ENCODE data around the gene ERI3.

The ERI3 gene

GRCh38 chr1:44288883-44289282 is 66.2 kb downstream of the ERI3 start:
- DNase-seq (no peak), ATAC-seq (no peak)
- H3K9me3 Mint-ChIP-seq = no peaks in the 10 kb centered on the region
- H3K4me1 Mint-ChIP-seq = no peaks in the 10 kb centered on the region
- H3K27ac Mint-ChIP-seq = no peak overlapping the region
- H3K4me3 Mint-ChIP-seq = no peak overlapping the region
- no peaks in the 10 kb centered on the region for H3K27me3 Mint-ChIP-seq

- ATAC-seq = no peak
- Mint-ChIP-seq H3K9me3 (no peaks in the 10 kb centered on the region), H3K27me3 (no peaks in the 10 kb centered on the region), H3K27ac (peak overlapping the region in 1 of 2 donors; percentile 33), H3K4me3 (no peak overlapping the region), H3K4me1 (no peaks in the 10 kb centered on the region)
- DNase-seq = no peak
These were observed 70.9 kb downstream of the ERI3 start for GRCh38 chr1:44284184-44284583.

GRCh38 chr1:44283524-44284173 is 71.4 kb downstream of the ERI3 start:
- DNase-seq = no peak
- Mint-ChIP-seq H3K27ac (peak overlapping the region in 1 of 2 donors; percentile 41), H3K27me3 (no peaks in the 10 kb centered on the region), H3K9me3 (no peaks in the 10 kb centered on the region), H3K4me3 (no peak overlapping the region), H3K4me1 (no peaks in the 10 kb centered on the region)
- ATAC-seq = no peak

- Mint-ChIP-seq H3K4me1 (no peaks in the 10 kb centered on the region), H3K27me3 (no peaks in the 10 kb centered on the region), H3K27ac (no peak overlapping the region), H3K4me3 (no peak overlapping the region), H3K9me3 (no peaks in the 10 kb centered on the region)
- ATAC-seq = no peak
- no peak for DNase-seq
These were observed 72.2 kb downstream of the ERI3 start for GRCh38 chr1:44282704-44283426.

GRCh38 chr1:44281962-44282703 is 72.9 kb downstream of the ERI3 start:
- ATAC-seq = no peak
- Mint-ChIP-seq H3K4me1 (no peaks in the 10 kb centered on the region), H3K27me3 (no peaks in the 10 kb centered on the region), H3K27ac (peak overlapping the region in 1 of 2 donors; percentile 54), H3K9me3 (no peaks in the 10 kb centered on the region), H3K4me3 (no peak overlapping the region)
- DNase-seq = no peak

- H3K9me3 Mint-ChIP-seq = no peaks in the 10 kb centered on the region
- no peak overlapping the region for H3K27ac Mint-ChIP-seq
- ATAC-seq (no peak), DNase-seq (no peak)
- no peak overlapping the region for H3K4me3 Mint-ChIP-seq
- peaks cover 10% of the 10 kb centered on the region for H3K4me1 Mint-ChIP-seq
- no peaks in the 10 kb centered on the region for H3K27me3 Mint-ChIP-seq
These were observed 78.2 kb downstream of the ERI3 start for GRCh38 chr1:44276901-44277300.

GRCh38 chr1:44275991-44276405 is 79.1 kb downstream of the ERI3 start:
- H3K27ac Mint-ChIP-seq = no peak overlapping the region
- no peak overlapping the region for H3K4me3 Mint-ChIP-seq
- ATAC-seq (no peak), DNase-seq (no peak)
- peaks cover 10% of the 10 kb centered on the region for H3K4me1 Mint-ChIP-seq
- H3K9me3 Mint-ChIP-seq = no peaks in the 10 kb centered on the region
- H3K27me3 Mint-ChIP-seq = no peaks in the 10 kb centered on the region

GRCh38 chr1:44275296-44275962 is 79.6 kb downstream of the ERI3 start:
- Mint-ChIP-seq H3K4me1 (peaks cover 10% of the 10 kb centered on the region), H3K4me3 (no peak overlapping the region), H3K27me3 (no peaks in the 10 kb centered on the region), H3K9me3 (no peaks in the 10 kb centered on the region), H3K27ac (no peak overlapping the region)
- no peak for ATAC-seq
- no peak for DNase-seq

GRCh38 chr1:44273560-44274350 is 81.3 kb downstream of the ERI3 start:
- Mint-ChIP-seq H3K9me3 (no peaks in the 10 kb centered on the region), H3K4me3 (no peak overlapping the region)

GRCh38 chr1:44272992-44273391 is 82.1 kb downstream of the ERI3 start:
- ATAC-seq (no peak), DNase-seq (no peak)
- H3K27me3 Mint-ChIP-seq = no peaks in the 10 kb centered on the region
- H3K4me1 Mint-ChIP-seq = peaks cover 19% of the 10 kb centered on the region
- H3K4me3 Mint-ChIP-seq = no peak overlapping the region
- H3K9me3 Mint-ChIP-seq = no peaks in the 10 kb centered on the region
- H3K27ac Mint-ChIP-seq = no peak overlapping the region

More at GRCh38 chr1:44273560-44274350, 81.3 kb downstream of the ERI3 start:
- DNase-seq (no peak), ATAC-seq (no peak)
- peaks cover 18% of the 10 kb centered on the region for H3K4me1 Mint-ChIP-seq
- H3K27ac Mint-ChIP-seq = no peak overlapping the region
- H3K27me3 Mint-ChIP-seq = no peaks in the 10 kb centered on the region

- Mint-ChIP-seq H3K4me1 (peaks cover 19% of the 10 kb centered on the region), H3K27me3 (no peaks in the 10 kb centered on the region), H3K27ac (no peak overlapping the region), H3K4me3 (no peak overlapping the region), H3K9me3 (no peaks in the 10 kb centered on the region)
- ATAC-seq = no peak
- no peak for DNase-seq
These were observed 83.4 kb downstream of the ERI3 start for GRCh38 chr1:44271646-44272045.

- H3K4me3 Mint-ChIP-seq = no peak overlapping the region
- DNase-seq (no peak), ATAC-seq (no peak)
- no peaks in the 10 kb centered on the region for H3K27me3 Mint-ChIP-seq
- peaks cover 20% of the 10 kb centered on the region for H3K4me1 Mint-ChIP-seq
- H3K9me3 Mint-ChIP-seq = no peaks in the 10 kb centered on the region
- H3K27ac Mint-ChIP-seq = no peak overlapping the region
These were observed 84.1 kb downstream of the ERI3 start for GRCh38 chr1:44270686-44271628.

- no peaks in the 10 kb centered on the region for H3K9me3 Mint-ChIP-seq
- peaks cover 33% of the 10 kb centered on the region for H3K4me1 Mint-ChIP-seq
- no peak overlapping the region for H3K27ac Mint-ChIP-seq
- DNase-seq (no peak), ATAC-seq (no peak)
- H3K4me3 Mint-ChIP-seq = no peak overlapping the region
- no peaks in the 10 kb centered on the region for H3K27me3 Mint-ChIP-seq
These were observed 87.0 kb downstream of the ERI3 start for GRCh38 chr1:44268054-44268453.

- no peaks in the 10 kb centered on the region for H3K9me3 Mint-ChIP-seq
- peaks cover 39% of the 10 kb centered on the region for H3K4me1 Mint-ChIP-seq
- H3K27ac Mint-ChIP-seq = no peak overlapping the region
- no peak overlapping the region for H3K4me3 Mint-ChIP-seq
- H3K27me3 Mint-ChIP-seq = no peaks in the 10 kb centered on the region
- DNase-seq = no peak
- ATAC-seq = no peak
These were observed 87.6 kb downstream of the ERI3 start for GRCh38 chr1:44267438-44267837.

Data from stimulated activated naive CD8-positive, alpha-beta T cell treated with anti-CD3 and anti-CD28 coated beads, Interleukin-15, amount 100 ng/mL, for 72 hours (primary cell).